GM12873 (cell line): Measurements from ENCODE around the gene SLC24A3.

ENCODE experiments used
- TF ChIP-seq, protein P1 (sequence below): IDR thresholded peaks from 2 replicates; pipeline ENCODE4 v1.5.1; 2012; ENCODE audit warnings: low read depth, mild to moderate bottlenecking, moderate library complexity, low read length, control low read depth; ENCODE audit not compliant: insufficient read depth; ENCODE audit errors: missing control alignments

The SLC24A3 gene

DNA sequence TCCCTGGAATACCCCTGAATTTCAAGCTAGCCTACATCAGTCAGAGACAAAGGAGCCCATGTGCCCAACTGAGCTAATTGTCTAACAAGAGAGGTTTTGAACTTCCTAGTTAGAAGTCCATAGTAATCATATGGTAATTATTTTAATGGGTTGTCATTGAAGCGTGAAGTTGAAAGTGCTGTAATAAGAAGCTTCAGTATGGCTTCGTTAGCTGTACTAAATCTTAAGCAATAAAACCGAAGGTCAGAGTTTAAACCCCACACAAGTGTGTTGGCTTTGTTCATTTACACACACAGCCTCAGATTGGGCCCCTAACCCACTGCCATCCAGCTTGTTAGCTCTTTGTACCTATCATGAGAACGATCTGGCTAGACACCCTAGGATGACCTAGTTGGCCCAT, 350.0 kb downstream of the SLC24A3 start:
- TF ChIP-seq, protein P1, sequence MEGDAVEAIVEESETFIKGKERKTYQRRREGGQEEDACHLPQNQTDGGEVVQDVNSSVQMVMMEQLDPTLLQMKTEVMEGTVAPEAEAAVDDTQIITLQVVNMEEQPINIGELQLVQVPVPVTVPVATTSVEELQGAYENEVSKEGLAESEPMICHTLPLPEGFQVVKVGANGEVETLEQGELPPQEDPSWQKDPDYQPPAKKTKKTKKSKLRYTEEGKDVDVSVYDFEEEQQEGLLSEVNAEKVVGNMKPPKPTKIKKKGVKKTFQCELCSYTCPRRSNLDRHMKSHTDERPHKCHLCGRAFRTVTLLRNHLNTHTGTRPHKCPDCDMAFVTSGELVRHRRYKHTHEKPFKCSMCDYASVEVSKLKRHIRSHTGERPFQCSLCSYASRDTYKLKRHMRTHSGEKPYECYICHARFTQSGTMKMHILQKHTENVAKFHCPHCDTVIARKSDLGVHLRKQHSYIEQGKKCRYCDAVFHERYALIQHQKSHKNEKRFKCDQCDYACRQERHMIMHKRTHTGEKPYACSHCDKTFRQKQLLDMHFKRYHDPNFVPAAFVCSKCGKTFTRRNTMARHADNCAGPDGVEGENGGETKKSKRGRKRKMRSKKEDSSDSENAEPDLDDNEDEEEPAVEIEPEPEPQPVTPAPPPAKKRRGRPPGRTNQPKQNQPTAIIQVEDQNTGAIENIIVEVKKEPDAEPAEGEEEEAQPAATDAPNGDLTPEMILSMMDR, result no peak

DNA sequence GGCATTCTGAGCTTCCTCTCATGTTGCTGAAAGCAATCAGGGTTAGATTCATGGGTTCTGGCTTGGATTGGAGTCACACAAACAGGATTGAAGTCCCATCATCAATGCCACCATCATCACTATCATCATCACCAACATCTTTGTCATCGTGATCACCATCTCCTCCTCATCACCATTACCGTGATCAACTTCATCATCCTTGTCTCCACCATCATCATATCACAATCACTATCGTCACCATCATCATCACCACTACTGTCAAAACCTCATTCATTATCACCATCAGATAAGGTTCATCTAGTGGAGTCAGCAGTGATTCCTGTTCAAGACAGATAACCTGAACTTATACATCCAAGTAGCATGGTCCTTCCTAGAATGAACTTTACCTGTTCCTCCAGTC, 351.8 kb downstream of the SLC24A3 start:
- TF ChIP-seq, protein P1, result no peak

DNA sequence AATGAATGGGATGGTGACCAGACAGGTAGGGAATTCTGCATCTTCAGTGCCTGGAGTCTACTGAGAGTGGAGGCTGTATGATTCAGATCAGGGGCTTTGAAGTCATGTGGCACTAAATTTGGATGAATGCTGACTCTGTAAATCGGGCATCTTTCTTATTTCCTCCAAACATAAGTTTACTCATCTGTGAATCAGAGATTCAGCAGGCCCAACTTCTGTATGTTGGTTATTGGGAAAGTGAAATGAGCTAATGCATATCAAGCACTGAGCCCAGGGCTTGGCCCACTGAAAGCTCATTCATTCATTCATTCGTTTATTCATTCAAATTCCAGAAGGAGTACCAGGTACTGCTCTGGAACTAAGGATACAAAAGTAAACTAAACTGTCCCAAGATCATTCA, 353.3 kb downstream of the SLC24A3 start:
- TF ChIP-seq, protein P1, result no peak

DNA sequence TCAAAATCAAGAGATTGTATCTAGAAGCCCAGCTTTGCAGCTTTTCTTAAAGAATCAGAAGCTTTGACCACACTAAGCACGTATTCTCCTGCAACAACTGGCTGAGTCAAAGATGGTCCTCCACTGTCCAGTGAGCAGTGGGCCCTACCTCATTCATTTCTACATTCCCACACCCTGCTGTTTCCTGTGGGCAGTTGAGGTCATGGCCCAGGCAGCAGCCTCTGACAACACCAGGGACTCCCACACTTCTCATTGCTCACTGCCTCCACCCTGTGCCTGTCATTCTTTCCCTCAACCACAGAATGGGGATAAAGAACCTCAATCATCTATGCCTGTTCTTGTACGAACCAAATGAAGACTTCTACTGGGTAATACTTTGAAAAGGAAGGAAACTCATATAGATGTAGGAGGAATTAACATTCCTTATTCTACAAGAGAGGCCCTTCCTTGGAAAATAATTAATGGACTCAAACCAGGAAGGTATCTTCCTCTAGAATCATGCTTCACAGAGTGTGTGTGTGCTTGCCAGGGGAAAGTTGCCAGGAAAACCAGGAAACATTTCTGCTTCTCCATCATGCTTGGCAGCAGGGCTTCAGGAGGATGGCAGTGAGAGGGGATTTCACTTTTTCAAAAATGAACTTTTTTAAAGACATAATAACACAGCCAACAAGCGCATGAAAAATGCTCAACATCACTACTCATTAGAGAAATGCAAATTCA, 353.9 kb downstream of the SLC24A3 start:
- TF ChIP-seq, protein P1, result no peak

DNA sequence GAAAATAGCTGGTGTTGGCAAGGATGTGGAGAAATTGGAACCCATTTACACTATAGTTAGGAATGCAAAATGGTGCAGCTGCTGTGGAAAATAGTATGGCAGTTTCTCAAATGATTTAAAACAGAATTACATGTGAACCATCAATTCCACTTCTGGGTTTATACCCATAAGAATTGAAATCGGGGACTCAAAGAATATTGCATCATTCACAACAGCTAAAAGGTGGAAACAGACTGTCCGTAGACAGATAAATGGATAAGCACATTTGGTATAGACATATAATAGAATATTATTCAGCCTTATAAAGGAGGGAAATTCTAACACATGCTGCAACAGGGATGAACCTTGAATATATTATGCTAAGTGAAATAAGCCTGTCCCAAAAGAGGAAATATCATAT, 355.7 kb downstream of the SLC24A3 start:
- TF ChIP-seq, protein P1, result no peak

DNA sequence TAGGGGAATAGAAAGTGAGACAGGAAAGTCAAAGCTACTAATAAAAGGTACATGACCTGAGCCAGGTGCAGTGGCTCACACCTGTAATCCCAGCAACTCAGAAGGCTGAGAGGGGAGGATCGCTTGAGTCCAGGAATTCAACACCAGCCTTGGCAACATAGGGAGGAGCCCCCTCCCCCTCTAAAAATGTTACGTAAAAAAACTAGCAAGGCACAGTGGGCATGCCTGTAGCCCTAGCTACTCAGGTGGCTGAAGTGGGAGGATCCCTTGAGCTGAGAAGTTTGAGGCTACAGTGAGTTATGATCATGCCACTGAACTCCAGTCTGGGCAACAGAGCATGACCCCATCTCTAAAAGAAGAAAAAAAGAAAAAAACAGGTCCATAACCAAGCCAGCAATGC, 359.6 kb downstream of the SLC24A3 start:
- TF ChIP-seq, protein P1, result no peak

DNA sequence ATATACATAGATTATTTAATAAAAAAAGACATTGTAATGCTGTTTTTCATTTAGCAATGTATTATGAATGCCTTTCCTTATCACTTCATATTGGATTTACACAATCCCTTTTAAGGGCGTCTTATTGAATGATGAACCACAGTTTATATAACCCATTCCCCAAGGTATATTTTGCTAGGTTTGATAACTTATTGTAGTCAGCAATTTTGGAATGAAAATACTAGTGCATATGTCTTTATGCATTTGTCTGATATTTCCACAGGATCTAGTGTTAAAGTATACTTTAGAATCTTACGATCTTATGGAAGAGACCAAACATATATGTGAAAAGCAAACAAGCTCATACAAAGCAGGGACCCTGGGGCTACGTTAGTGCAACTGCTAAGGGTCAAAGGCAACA, 365.2 kb downstream of the SLC24A3 start:
- TF ChIP-seq, protein P1, result no peak
